GM23338 (cell line): ENCODE results near the gene DMTF1. TPM values are rescaled to one million over a fixed set of nuclear protein-coding genes. Genes with fewer than 3 reads are reported as not detected.
A peak's percentile ranks its signal among the peaks of the same experiment; 100 is the strongest.

Source experiments
- ATAC-seq: fragments of 200-7000 bp; cut with Tn5 transposase; 3 replicates; pipeline ENCODE4 v1.9.1; 2020
- DNase-seq: peaks from one replicate; pipeline ENCODE4 v3.0.0-alpha.2; 2015; ENCODE audit warnings: low spot score
- H2AFZ ChIP-seq: fragments of 200-600 bp; sonication (generic); 2 replicates; pipeline ENCODE4 v1.8.0; 2016; ENCODE audit warnings: antibody characterized with exemption, mild to moderate bottlenecking, moderate library complexity
- H3F3A ChIP-seq: fragments of 200-600 bp; sonication (generic); replicated peaks from 2 replicates; pipeline ENCODE4 v1.8.0; 2017; ENCODE audit warnings: antibody characterized with exemption, mixed run types, low read depth
- H3K27ac ChIP-seq: fragments of 200-600 bp; sonication (generic); 2 replicates; pipeline ENCODE4 v1.6.1; 2016; ENCODE audit warnings: low read depth
- H3K27me3 ChIP-seq: fragments of 200-600 bp; sonication (generic); 2 replicates; pipeline ENCODE4 v1.8.0; 2016; ENCODE audit warnings: mild to moderate bottlenecking, mixed run types, moderate library complexity; ENCODE audit not compliant: insufficient read depth
- H3K36me3 ChIP-seq: fragments of 200-600 bp; sonication (generic); 2 replicates; pipeline ENCODE4 v1.8.0; 2016; ENCODE audit warnings: mild to moderate bottlenecking; ENCODE audit not compliant: insufficient read depth
- H3K4me1 ChIP-seq: fragments of 200-600 bp; sonication (generic); 2 replicates; pipeline ENCODE4 v1.8.0; 2016; ENCODE audit warnings: mild to moderate bottlenecking, moderate library complexity; ENCODE audit not compliant: insufficient read depth
- H3K4me2 ChIP-seq: fragments of 200-600 bp; sonication (generic); 2 replicates; pipeline ENCODE4 v1.7.1; 2017; ENCODE audit warnings: mixed run types
- H3K4me3 ChIP-seq: fragments of 200-600 bp; sonication (generic); 2 replicates; pipeline ENCODE4 v1.6.1; 2016; ENCODE audit warnings: mixed run types
- H3K79me2 ChIP-seq: fragments of 200-600 bp; sonication (generic); replicated peaks from 2 replicates; pipeline ENCODE4 v1.8.0; 2017; ENCODE audit warnings: mild to moderate bottlenecking; ENCODE audit not compliant: insufficient read depth
- H3K9me2 ChIP-seq: fragments of 200-600 bp; sonication (generic); 2 replicates; pipeline ENCODE4 v1.8.0; 2017; ENCODE audit not compliant: insufficient read depth
- H4K20me1 ChIP-seq: fragments of 200-600 bp; sonication (generic); replicated peaks from 2 replicates; pipeline ENCODE4 v1.8.0; 2017; ENCODE audit warnings: mild to moderate bottlenecking; ENCODE audit not compliant: insufficient read depth
- H3K27ac Mint-ChIP-seq: 2 replicates; pipeline ENCODE4 v1.8.0; 2020; ENCODE audit warnings: inconsistent platforms, mild to moderate bottlenecking, moderate library complexity, mixed read lengths
- H3K27me3 Mint-ChIP-seq: 3 replicates; pipeline ENCODE4 v1.8.0; 2022; ENCODE audit warnings: low read depth, mild to moderate bottlenecking, moderate library complexity, mixed read lengths, inconsistent platforms; ENCODE audit not compliant: insufficient read depth, poor library complexity
- H3K36me3 Mint-ChIP-seq: 3 replicates; pipeline ENCODE4 v1.8.0; 2021; ENCODE audit warnings: low read depth, mild to moderate bottlenecking, inconsistent platforms, moderate library complexity, mixed read lengths
- H3K4me1 Mint-ChIP-seq: 3 replicates; pipeline ENCODE4 v1.8.0; 2020; ENCODE audit warnings: mild to moderate bottlenecking, inconsistent platforms, mixed read lengths
- H3K4me3 Mint-ChIP-seq: 3 replicates; pipeline ENCODE4 v1.8.0; 2021; ENCODE audit warnings: moderate library complexity, mild to moderate bottlenecking, inconsistent platforms, mixed read lengths
- H3K9me3 Mint-ChIP-seq: 3 replicates; pipeline ENCODE4 v1.8.0; 2020; ENCODE audit warnings: moderate library complexity, mild to moderate bottlenecking, inconsistent platforms, mixed read lengths
- CREB1 ChIP-seq: fragments of 250-450 bp; sonication (Bioruptor Pico); IDR thresholded peaks from 2 replicates; pipeline ENCODE4 v1.5.0; 2020; ENCODE audit warnings: low read depth, mild to moderate bottlenecking, moderate library complexity
- ETS1 ChIP-seq: IDR thresholded peaks from 2 replicates; pipeline ENCODE4 v1.6.1; 2016; ENCODE audit warnings: antibody characterized with exemption
- EZH2phosphoT487 ChIP-seq: fragments of 200-600 bp; sonication (generic); IDR thresholded peaks from one replicate; pipeline ENCODE4 v1.8.1; 2018; ENCODE audit warnings: antibody characterized with exemption; ENCODE audit not compliant: unreplicated experiment
- JUNB ChIP-seq: IDR thresholded peaks from one replicate; pipeline ENCODE4 v1.6.1; 2016; ENCODE audit warnings: antibody characterized with exemption; ENCODE audit not compliant: unreplicated experiment
- NANOG ChIP-seq: IDR thresholded peaks from 2 replicates; pipeline ENCODE4 v1.6.1; 2016; ENCODE audit warnings: antibody characterized with exemption, borderline replicate concordance
- POLR2AphosphoS5 ChIP-seq: IDR thresholded peaks from 2 replicates; pipeline ENCODE4 v1.6.1; 2016; ENCODE audit warnings: antibody characterized with exemption, low read depth
- STAT1 ChIP-seq: IDR thresholded peaks from one replicate; pipeline ENCODE4 v1.6.1; 2016; ENCODE audit warnings: antibody characterized with exemption; ENCODE audit not compliant: unreplicated experiment
- ZNF114 ChIP-seq: fragments of 250-450 bp; sonication (Bioruptor Pico); IDR thresholded peaks from 2 replicates; pipeline ENCODE4 v1.5.0; 2020; ENCODE audit warnings: mild to moderate bottlenecking, moderate library complexity
- ZNF331 ChIP-seq: fragments of 250-450 bp; sonication (Bioruptor Pico); IDR thresholded peaks from 2 replicates; pipeline ENCODE4 v1.5.0; 2020; ENCODE audit warnings: low read depth, mild to moderate bottlenecking, moderate library complexity
- polyA plus RNA-seq: library from polyadenylated mRNA; unstranded; fragments of >200 nt; fragmentation: Nextera tagmentation; extraction: Ambion mirVana; gene quantifications from 2 replicates; pipeline ENCODE4 v1.2.1, GENCODE V29; 2016
- total RNA-seq: library from RNA; depleted of rRNA; stranded (reverse); fragments of >200 nt; shearing (Covaris generic); gene quantifications from 2 replicates; pipeline ENCODE4 v1.2.3, GENCODE V29; 2014
- TF ChIP-seq, protein P1 (sequence below), 2 experiments: fragments of 200-600 bp in 1 of 2; sonication (generic) in 1 of 2; conservative IDR thresholded peaks; 2 replicates each; pipeline versions ENCODE4 v1.5.1 to v1.6.1; 2016 to 2017; ENCODE audit warnings: antibody characterized with exemption in 2 of 2, low read depth in 2 of 2, mild to moderate bottlenecking in 2 of 2, moderate library complexity in 1 of 2
- TF ChIP-seq, protein P2 (sequence below): fragments of 250-450 bp; sonication (Bioruptor Pico); IDR thresholded peaks from 2 replicates; pipeline ENCODE4 v1.5.0; 2020; ENCODE audit warnings: mild to moderate bottlenecking, moderate library complexity

The DMTF1 gene
- total and polyA plus RNA-seq, 2 experiments from 2014 or later = 60.4 to 114 TPM

- Mint-ChIP-seq H3K4me1 (peaks cover 17% of the 10 kb centered on the region), H3K9me3 (peaks cover 3% of the 10 kb centered on the region; the same call in 2 of the 3 replicates), H3K4me3 (peak overlapping the region; percentile 93), H3K36me3 (peaks cover 7% of the 10 kb centered on the region; the same call in 2 of the 3 replicates), H3K27me3 (peaks cover 17% of the 10 kb centered on the region), H3K27ac (peak overlapping the region; percentile 86)
- Histone ChIP-seq H3K4me2 (peak overlapping the region; percentile 96), H3K36me3 (no peaks in the 10 kb centered on the region), H3K4me1 (peaks cover 14% of the 10 kb centered on the region), H3K27me3 (peaks cover 31% of the 10 kb centered on the region), H4K20me1 (peaks cover 20% of the 10 kb centered on the region), H2AFZ (peak overlapping the region; percentile 100), H3K9me2 (no peaks in the 10 kb centered on the region), H3K4me3 (peak overlapping the region; percentile 99), H3F3A (no peaks in the 10 kb centered on the region), H3K79me2 (peaks cover 36% of the 10 kb centered on the region), H3K27ac (no peak overlapping the region)
- DNase-seq (peak; percentile 91), ATAC-seq (peak; percentile 85)
- TF ChIP-seq CREB1 (CRISPR knock-in tag) = peak; percentile 79
- no peak for TF ChIP-seq NANOG
- TF ChIP-seq ZNF331 (CRISPR knock-in tag) = no peak
- no peak for TF ChIP-seq JUNB
- no peak for TF ChIP-seq ETS1
- no peak for TF ChIP-seq ZNF114 (CRISPR knock-in tag)
- no peak for TF ChIP-seq STAT1
- no peak for TF ChIP-seq EZH2phosphoT487
- TF ChIP-seq POLR2AphosphoS5 = peak; percentile 93
- TF ChIP-seq, protein P1, sequence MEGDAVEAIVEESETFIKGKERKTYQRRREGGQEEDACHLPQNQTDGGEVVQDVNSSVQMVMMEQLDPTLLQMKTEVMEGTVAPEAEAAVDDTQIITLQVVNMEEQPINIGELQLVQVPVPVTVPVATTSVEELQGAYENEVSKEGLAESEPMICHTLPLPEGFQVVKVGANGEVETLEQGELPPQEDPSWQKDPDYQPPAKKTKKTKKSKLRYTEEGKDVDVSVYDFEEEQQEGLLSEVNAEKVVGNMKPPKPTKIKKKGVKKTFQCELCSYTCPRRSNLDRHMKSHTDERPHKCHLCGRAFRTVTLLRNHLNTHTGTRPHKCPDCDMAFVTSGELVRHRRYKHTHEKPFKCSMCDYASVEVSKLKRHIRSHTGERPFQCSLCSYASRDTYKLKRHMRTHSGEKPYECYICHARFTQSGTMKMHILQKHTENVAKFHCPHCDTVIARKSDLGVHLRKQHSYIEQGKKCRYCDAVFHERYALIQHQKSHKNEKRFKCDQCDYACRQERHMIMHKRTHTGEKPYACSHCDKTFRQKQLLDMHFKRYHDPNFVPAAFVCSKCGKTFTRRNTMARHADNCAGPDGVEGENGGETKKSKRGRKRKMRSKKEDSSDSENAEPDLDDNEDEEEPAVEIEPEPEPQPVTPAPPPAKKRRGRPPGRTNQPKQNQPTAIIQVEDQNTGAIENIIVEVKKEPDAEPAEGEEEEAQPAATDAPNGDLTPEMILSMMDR (conservative IDR thresholded peaks at IDR 0.05; ENCODE audit: low read depth in 2 of 2) = no peak
- TF ChIP-seq, protein P2, sequence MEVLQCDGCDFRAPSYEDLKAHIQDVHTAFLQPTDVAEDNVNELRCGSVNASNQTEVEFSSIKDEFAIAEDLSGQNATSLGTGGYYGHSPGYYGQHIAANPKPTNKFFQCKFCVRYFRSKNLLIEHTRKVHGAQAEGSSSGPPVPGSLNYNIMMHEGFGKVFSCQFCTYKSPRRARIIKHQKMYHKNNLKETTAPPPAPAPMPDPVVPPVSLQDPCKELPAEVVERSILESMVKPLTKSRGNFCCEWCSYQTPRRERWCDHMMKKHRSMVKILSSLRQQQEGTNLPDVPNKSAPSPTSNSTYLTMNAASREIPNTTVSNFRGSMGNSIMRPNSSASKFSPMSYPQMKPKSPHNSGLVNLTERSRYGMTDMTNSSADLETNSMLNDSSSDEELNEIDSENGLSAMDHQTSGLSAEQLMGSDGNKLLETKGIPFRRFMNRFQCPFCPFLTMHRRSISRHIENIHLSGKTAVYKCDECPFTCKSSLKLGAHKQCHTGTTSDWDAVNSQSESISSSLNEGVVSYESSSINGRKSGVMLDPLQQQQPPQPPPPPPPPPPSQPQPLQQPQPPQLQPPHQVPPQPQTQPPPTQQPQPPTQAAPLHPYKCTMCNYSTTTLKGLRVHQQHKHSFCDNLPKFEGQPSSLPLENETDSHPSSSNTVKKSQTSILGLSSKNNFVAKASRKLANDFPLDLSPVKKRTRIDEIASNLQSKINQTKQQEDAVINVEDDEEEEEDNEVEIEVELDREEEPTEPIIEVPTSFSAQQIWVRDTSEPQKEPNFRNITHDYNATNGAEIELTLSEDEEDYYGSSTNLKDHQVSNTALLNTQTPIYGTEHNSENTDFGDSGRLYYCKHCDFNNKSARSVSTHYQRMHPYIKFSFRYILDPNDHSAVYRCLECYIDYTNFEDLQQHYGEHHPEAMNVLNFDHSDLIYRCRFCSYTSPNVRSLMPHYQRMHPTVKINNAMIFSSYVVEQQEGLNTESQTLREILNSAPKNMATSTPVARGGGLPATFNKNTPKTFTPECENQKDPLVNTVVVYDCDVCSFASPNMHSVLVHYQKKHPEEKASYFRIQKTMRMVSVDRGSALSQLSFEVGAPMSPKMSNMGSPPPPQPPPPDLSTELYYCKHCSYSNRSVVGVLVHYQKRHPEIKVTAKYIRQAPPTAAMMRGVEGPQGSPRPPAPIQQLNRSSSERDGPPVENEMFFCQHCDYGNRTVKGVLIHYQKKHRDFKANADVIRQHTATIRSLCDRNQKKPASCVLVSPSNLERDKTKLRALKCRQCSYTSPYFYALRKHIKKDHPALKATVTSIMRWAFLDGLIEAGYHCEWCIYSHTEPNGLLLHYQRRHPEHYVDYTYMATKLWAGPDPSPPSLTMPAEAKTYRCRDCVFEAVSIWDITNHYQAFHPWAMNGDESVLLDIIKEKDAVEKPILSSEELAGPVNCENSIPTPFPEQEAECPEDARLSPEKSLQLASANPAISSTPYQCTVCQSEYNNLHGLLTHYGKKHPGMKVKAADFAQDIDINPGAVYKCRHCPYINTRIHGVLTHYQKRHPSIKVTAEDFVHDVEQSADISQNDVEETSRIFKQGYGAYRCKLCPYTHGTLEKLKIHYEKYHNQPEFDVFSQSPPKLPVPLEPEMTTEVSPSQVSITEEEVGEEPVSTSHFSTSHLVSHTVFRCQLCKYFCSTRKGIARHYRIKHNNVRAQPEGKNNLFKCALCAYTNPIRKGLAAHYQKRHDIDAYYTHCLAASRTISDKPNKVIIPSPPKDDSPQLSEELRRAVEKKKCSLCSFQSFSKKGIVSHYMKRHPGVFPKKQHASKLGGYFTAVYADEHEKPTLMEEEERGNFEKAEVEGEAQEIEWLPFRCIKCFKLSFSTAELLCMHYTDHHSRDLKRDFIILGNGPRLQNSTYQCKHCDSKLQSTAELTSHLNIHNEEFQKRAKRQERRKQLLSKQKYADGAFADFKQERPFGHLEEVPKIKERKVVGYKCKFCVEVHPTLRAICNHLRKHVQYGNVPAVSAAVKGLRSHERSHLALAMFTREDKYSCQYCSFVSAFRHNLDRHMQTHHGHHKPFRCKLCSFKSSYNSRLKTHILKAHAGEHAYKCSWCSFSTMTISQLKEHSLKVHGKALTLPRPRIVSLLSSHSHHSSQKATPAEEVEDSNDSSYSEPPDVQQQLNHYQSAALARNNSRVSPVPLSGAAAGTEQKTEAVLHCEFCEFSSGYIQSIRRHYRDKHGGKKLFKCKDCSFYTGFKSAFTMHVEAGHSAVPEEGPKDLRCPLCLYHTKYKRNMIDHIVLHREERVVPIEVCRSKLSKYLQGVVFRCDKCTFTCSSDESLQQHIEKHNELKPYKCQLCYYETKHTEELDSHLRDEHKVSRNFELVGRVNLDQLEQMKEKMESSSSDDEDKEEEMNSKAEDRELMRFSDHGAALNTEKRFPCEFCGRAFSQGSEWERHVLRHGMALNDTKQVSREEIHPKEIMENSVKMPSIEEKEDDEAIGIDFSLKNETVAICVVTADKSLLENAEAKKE (CRISPR knock-in tag) = no peak
Observed at GRCh38 chr7:87220026-87220733, 67.9 kb downstream of the DMTF1 start.
